K562 (cell line): Measurements from ENCODE around the gene WDR47. TPM values are rescaled to one million over a fixed set of nuclear protein-coding genes. Genes with fewer than 3 reads are reported as not detected.
A peak's percentile ranks its signal among the peaks of the same experiment; 100 is the strongest.

Experiments
- ARID1B ChIP-seq: fragments of 450-650 bp; IDR thresholded peaks from 2 replicates; pipeline ENCODE4 v1.6.1; 2016; ENCODE audit warnings: antibody characterized with exemption, mild to moderate bottlenecking, inconsistent platforms
- DPF2 ChIP-seq: fragments of 450-650 bp; IDR thresholded peaks from 2 replicates; pipeline ENCODE4 v1.6.1; 2016
- ELK3 ChIP-seq: fragments of 450-650 bp; formaldehyde crosslinking; IDR thresholded peaks from 2 replicates; pipeline ENCODE4 v1.4.0; 2020; ENCODE audit warnings: mild to moderate bottlenecking
- KAT8 ChIP-seq: fragments of 450-650 bp; IDR thresholded peaks from 2 replicates; pipeline ENCODE4 v1.6.1; 2016; ENCODE audit warnings: low read depth, mild to moderate bottlenecking
- LEF1 ChIP-seq: fragments of 450-650 bp; IDR thresholded peaks from 2 replicates; pipeline ENCODE4 v1.6.1; 2016; ENCODE audit warnings: mild to moderate bottlenecking
- MAFF ChIP-seq: IDR thresholded peaks from 2 replicates; pipeline ENCODE4 v1.6.1; 2012; ENCODE audit warnings: low read length, improper control_type of control experiment
- MYC ChIP-seq, 2 experiments: fragments of 250-450 bp in 1 of 2; sonication (Bioruptor Pico) in 1 of 2; IDR thresholded peaks; 2 replicates each; pipeline versions ENCODE4 v1.5.1 to v1.6.1; 2012 to 2021; ENCODE audit warnings: low read depth in 2 of 2, borderline replicate concordance in 1 of 2, improper control_type of control experiment in 1 of 2, low read length in 1 of 2, mild to moderate bottlenecking in 1 of 2, moderate library complexity in 1 of 2
- NR1H2 ChIP-seq: sonication (generic); formaldehyde crosslinking; IDR thresholded peaks from 2 replicates; pipeline ENCODE4 v1.4.0; 2020; ENCODE audit warnings: mild to moderate bottlenecking, missing genetic modification reagents
- PHF20 ChIP-seq: fragments of 450-650 bp; IDR thresholded peaks from 2 replicates; pipeline ENCODE4 v1.6.1; 2018; ENCODE audit not compliant: partially characterized antibody
- PYGO2 ChIP-seq: fragments of 450-650 bp; IDR thresholded peaks from 2 replicates; pipeline ENCODE4 v1.6.1; 2016; ENCODE audit warnings: mild to moderate bottlenecking, missing genetic modification characterization, moderate library complexity, missing compliant biosample characterization
- RAD21 ChIP-seq, 2 experiments: fragments of 250-450 bp in 1 of 2; fragments of 450-650 bp in 1 of 2; sonication (Bioruptor Pico) in 1 of 2; formaldehyde crosslinking in 1 of 2; IDR thresholded peaks in 1 of 2; conservative IDR thresholded peaks in 1 of 2; 2 replicates each; pipeline versions ENCODE4 v1.4.0 to v1.8.0; 2020 to 2022; ENCODE audit warnings: mild to moderate bottlenecking in 2 of 2, moderate library complexity in 1 of 2
- SMAD1 ChIP-seq: fragments of 150-350 bp; IDR thresholded peaks from 2 replicates; pipeline ENCODE4 v1.6.1; 2014; ENCODE audit warnings: low read length, low read depth; ENCODE audit not compliant: partially characterized antibody
- SMARCA4 ChIP-seq: fragments of 450-650 bp; IDR thresholded peaks from 2 replicates; pipeline ENCODE4 v1.6.1; 2016
- SMC3 ChIP-seq: conservative IDR thresholded peaks from 2 replicates; pipeline ENCODE4 v1.6.1; 2011; ENCODE audit warnings: low read depth, low read length, improper control_type of control experiment; ENCODE audit not compliant: insufficient read depth
- STAT5A ChIP-seq: IDR thresholded peaks from 2 replicates; pipeline ENCODE4 v1.6.1; 2012; ENCODE audit warnings: low read length, inconsistent platforms, borderline replicate concordance
- WHSC1 ChIP-seq: IDR thresholded peaks from one replicate; pipeline ENCODE4 v1.6.1; 2012; ENCODE audit warnings: low read length, control low read depth, inconsistent platforms
- ZNF134 ChIP-seq: fragments of 250-450 bp; sonication (Bioruptor Pico); conservative IDR thresholded peaks from 2 replicates; pipeline ENCODE4 v1.4.0; 2020
- ZNF23 ChIP-seq: fragments of 250-450 bp; sonication (Bioruptor Pico); IDR thresholded peaks from 2 replicates; pipeline ENCODE4 v1.4.0; 2020; ENCODE audit warnings: mild to moderate bottlenecking
- ZNF551 ChIP-seq: fragments of 250-450 bp; sonication (Bioruptor Pico); IDR thresholded peaks from 2 replicates; pipeline ENCODE4 v1.5.0; 2021; ENCODE audit warnings: mild to moderate bottlenecking, moderate library complexity
- ZNF589 ChIP-seq: fragments of 200-800 bp; sonication (Bioruptor generic); IDR thresholded peaks from 2 replicates; pipeline ENCODE4 v1.6.1; 2016; ENCODE audit warnings: low read depth, missing genetic modification characterization, missing compliant biosample characterization
- polyA plus RNA-seq, 8 experiments: library from polyadenylated mRNA; depleted of rRNA in 4 of 8; stranded (reverse) in 5 of 8; unstranded in 3 of 8; fragments of >200 nt; fragmentation: Nextera tagmentation in 2 of 8; fragmentation: Illumina TruSeq in 1 of 8; extraction: Ambion mirVana in 2 of 8; extraction: Trizol in 1 of 8; gene quantifications; 2 replicates each; pipeline versions ENCODE4 v1.2.1 to v1.2.3, GENCODE V29; 2011 to 2014; ENCODE audit warnings: inconsistent platforms in 1 of 8, missing spikeins in 1 of 8
- total RNA-seq, 7 experiments: library from RNA; depleted of rRNA in 6 of 7; stranded (reverse); fragments of >200 nt in 6 of 7; fragmentation: Illumina TruSeq in 2 of 7; extraction: Trizol in 2 of 7; gene quantifications; 2 replicates each; pipeline versions ENCODE4 v1.2.1 to v1.2.3, GENCODE V29; 2011 to 2021; ENCODE audit warnings: low replicate concordance in 1 of 7
- TF ChIP-seq, protein P1 (sequence below): fragments of 450-650 bp; IDR thresholded peaks from 2 replicates; pipeline ENCODE4 v1.6.1; 2014; ENCODE audit warnings: low read depth, mild to moderate bottlenecking, moderate library complexity, borderline replicate concordance
- TF ChIP-seq, protein P2 (sequence below): sonication (generic); formaldehyde crosslinking; IDR thresholded peaks from 2 replicates; pipeline ENCODE4 v1.8.1; 2023; ENCODE audit warnings: mild to moderate bottlenecking, missing genetic modification reagents, moderate library complexity
- TF ChIP-seq, protein P3 (sequence below): fragments of 450-650 bp; IDR thresholded peaks from 2 replicates; pipeline ENCODE4 v1.6.1; 2016; ENCODE audit warnings: borderline replicate concordance

The WDR47 gene
- total and polyA plus RNA-seq, 9 of the 15 experiments (the other 6 are each of a cell fraction or from before 2014, with no cell fraction given): 1.3 to 10.1 (median 4.9) TPM

DNA sequence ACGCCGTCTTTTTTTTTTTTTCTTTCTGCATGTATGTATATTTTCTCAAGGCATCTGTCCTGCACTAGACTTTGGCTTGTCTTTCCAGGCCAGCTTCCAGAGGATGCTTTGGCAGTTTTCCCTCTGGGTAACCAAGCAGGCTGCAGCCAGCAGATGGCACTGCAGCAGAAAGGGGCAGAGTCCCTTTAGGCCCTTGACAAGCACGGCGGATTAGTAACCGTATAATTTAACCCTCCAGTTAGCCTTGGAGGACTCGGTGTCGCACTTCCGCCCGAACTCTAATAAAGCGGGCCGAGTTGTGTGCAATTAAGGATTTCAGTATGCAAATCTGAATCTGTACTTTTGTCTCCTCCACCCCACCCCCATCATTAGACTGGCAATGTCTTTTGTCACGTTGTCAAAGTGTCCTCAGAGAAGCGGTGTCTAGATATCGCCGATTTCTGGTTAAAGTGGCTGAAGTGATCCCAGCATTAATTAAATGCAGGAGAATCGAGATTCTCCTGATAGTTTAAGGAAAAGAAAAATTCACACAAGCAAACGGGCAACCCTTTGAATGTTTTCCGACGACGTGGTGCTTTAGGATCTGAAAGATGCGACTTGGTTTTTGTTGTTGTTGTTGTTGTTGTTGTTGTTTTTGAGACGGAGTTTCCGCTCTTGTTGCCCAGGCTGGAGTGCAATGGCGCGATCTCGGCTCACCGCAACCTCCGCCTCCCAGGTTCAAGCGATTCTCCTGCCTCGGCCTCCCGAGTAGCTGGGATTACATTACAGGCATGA is 47.5 kb upstream of the WDR47 start (continued):
- no peak for TF ChIP-seq ZNF589 (CRISPR knock-in tag)
- no peak for TF ChIP-seq NR1H2 (CRISPR knock-in tag)
- no peak for TF ChIP-seq ZNF551 (CRISPR knock-in tag)
- TF ChIP-seq ZNF134 (CRISPR knock-in tag): no peak
- TF ChIP-seq MAFF: no peak
- peak; percentile 76 for TF ChIP-seq SMC3
- TF ChIP-seq ELK3: no peak
- TF ChIP-seq, protein P1, sequence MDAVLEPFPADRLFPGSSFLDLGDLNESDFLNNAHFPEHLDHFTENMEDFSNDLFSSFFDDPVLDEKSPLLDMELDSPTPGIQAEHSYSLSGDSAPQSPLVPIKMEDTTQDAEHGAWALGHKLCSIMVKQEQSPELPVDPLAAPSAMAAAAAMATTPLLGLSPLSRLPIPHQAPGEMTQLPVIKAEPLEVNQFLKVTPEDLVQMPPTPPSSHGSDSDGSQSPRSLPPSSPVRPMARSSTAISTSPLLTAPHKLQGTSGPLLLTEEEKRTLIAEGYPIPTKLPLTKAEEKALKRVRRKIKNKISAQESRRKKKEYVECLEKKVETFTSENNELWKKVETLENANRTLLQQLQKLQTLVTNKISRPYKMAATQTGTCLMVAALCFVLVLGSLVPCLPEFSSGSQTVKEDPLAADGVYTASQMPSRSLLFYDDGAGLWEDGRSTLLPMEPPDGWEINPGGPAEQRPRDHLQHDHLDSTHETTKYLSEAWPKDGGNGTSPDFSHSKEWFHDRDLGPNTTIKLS: peak; percentile 46; the same call in 1 of the 2 replicates
- peak; percentile 16; the same call in 1 of the 2 replicates for TF ChIP-seq DPF2
- no peak for TF ChIP-seq PYGO2 (tag)
- TF ChIP-seq RAD21 (CRISPR knock-in tag; conservative IDR thresholded peaks at IDR 0.05 in 1 of 2, IDR thresholded peaks at IDR 0.05 in 1 of 2): peak; percentile 68 to 77
- peak; percentile 31; the same call in 1 of the 2 replicates for TF ChIP-seq LEF1
- no peak; the same call in 1 of the 2 replicates for TF ChIP-seq STAT5A
- TF ChIP-seq KAT8: no peak
- peak; percentile 33 for TF ChIP-seq PHF20
- TF ChIP-seq, protein P2, sequence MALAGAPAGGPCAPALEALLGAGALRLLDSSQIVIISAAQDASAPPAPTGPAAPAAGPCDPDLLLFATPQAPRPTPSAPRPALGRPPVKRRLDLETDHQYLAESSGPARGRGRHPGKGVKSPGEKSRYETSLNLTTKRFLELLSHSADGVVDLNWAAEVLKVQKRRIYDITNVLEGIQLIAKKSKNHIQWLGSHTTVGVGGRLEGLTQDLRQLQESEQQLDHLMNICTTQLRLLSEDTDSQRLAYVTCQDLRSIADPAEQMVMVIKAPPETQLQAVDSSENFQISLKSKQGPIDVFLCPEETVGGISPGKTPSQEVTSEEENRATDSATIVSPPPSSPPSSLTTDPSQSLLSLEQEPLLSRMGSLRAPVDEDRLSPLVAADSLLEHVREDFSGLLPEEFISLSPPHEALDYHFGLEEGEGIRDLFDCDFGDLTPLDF (CRISPR knock-in tag): no peak
- TF ChIP-seq SMARCA4: peak; percentile 52; the same call in 1 of the 2 replicates
- TF ChIP-seq SMAD1: peak; percentile 71
- TF ChIP-seq WHSC1: no peak
- TF ChIP-seq, protein P3, sequence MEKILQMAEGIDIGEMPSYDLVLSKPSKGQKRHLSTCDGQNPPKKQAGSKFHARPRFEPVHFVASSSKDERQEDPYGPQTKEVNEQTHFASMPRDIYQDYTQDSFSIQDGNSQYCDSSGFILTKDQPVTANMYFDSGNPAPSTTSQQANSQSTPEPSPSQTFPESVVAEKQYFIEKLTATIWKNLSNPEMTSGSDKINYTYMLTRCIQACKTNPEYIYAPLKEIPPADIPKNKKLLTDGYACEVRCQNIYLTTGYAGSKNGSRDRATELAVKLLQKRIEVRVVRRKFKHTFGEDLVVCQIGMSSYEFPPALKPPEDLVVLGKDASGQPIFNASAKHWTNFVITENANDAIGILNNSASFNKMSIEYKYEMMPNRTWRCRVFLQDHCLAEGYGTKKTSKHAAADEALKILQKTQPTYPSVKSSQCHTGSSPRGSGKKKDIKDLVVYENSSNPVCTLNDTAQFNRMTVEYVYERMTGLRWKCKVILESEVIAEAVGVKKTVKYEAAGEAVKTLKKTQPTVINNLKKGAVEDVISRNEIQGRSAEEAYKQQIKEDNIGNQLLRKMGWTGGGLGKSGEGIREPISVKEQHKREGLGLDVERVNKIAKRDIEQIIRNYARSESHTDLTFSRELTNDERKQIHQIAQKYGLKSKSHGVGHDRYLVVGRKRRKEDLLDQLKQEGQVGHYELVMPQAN: peak; percentile 16
- peak; percentile 56; the same call in 1 of the 2 replicates for TF ChIP-seq MYC (IDR thresholded peaks at IDR 0.05; ENCODE audit: low read depth, low read length)
- no peak for TF ChIP-seq MYC (CRISPR knock-in tag; IDR thresholded peaks at IDR 0.05; ENCODE audit: borderline replicate concordance, low read depth)
- no peak for TF ChIP-seq ARID1B
- 0 out of 2 replicates have a peak, but pooled peaks have one; percentile 42 for TF ChIP-seq ZNF23 (CRISPR knock-in tag)
